ENCODE data around the gene NKX6-2.
A peak's percentile ranks its signal among the peaks of the same experiment; 100 is the strongest.
"Not testable (repeated sequence)": the region's sequence is repeated elsewhere in the genome, so short reads cannot be mapped to it uniquely, and the experiment has no call there.

Gene NKX6-2

DNA sequence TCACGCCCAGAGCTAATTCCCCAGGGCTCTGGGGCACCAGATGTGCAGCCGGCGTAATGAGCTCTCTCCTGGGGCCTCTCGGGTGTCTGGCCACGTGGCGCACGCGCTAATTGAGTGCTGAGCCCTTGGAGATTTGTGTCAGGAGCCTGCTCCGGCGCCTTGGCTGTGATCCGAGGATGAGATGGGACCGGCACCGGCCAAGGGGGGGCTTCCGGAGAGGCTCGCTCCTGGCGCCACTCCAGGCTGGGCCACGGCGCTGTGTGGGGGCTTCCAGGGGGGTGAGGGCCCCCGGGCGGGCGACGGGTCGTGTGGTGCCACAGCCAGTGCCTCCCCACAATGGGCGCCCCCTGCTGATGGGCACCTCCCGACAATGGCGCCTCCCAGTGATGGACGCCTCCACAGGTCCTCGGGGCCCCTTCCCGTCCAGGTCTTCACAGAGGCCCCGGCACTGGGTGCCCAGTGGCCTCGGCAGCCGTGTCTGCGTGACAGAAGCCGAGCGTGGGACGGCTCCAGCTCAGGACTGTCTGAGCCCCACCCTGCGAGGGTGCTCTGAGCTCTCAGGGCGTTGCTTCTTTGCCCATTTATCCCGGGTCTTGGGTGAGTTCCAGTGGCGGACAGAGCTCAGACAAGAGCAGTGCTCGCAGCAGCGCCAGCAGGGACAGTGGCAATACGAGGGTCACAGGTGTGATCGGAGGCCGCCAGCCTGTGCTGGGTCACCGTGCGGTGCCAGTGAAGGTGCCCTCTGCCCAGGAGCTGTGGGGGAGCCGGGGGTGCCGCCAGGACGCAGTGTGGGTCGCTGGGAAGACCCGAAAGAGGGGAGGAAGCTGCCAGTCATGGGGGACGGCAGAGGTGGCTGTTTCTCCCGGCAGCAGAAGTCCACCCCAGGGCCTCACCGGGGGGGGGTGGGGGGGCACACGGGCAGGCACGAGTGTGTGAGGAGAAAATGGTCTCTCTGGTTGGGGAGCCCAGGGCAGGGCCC, 8.2 kb upstream of the NKX6-2 start:
- no peak for DNase-seq

DNA sequence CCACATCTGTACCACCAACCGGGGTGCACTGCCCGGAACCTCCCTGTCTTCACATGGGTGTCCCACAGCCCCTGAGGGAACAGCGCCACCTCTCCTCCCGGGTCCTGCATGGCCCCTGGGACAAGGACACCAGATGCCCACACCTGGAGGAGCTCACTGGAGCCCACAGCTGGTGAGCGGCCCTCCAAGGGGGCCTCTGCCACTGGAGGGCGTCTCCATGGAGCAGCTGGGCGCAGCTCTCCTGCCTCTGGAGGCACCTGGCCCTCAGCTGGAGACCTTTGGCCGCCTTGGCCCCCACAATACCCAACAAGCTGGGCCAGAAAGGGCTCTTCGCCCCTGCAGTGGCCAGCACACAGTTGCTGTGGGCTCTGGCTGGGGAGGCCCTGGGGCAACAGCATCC, 7.3 kb upstream of the NKX6-2 start:
- no peak for DNase-seq

DNA sequence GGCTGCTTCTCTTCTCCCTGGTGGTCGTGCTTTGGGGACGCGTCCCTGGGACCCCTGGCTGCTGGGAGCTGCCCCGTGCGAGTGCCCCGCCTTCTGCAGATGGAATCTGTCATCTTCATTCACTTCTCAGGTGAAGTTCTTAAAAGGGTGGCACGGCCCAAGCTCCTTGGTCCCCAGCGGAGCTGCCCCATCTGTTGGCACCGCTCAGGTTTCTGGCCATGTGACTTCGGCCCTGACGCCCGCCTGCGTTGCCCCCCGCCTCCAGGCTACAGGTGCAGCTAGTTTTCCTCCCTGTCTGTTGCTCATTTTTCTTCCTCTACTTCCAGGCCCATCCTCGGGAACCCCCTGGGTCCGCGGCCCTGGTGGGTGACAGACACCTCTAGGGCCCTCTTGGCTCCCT, 6.8 kb upstream of the NKX6-2 start:
- no peak for DNase-seq

DNA sequence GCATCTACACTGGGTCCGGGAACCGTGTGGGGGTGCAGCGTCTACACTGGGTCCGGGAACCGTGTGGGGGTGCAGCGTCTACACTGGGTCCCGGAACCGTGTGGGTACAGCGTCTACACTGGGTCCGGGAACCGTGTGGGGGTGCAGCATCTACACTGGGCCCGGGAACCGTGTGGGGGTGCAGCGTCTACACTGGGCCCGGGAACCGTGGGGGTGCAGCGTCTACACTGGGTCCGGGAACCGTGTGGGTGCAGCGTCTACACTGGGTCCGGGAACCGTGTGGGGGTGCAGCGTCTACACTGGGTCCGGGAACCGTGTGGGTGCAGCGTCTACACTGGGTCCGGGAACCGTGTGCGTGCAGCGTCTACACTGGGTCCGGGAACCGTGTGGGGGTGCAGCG, 6.2 kb upstream of the NKX6-2 start:
- not testable (repeated sequence) for DNase-seq

- DNase-seq, result no peak
Observed at GRCh38 chr10:132790934-132791829, 5.2 kb upstream of the NKX6-2 start.

- no peak for DNase-seq
Observed at GRCh38 chr10:132790470-132790869, 4.5 kb upstream of the NKX6-2 start.

DNA sequence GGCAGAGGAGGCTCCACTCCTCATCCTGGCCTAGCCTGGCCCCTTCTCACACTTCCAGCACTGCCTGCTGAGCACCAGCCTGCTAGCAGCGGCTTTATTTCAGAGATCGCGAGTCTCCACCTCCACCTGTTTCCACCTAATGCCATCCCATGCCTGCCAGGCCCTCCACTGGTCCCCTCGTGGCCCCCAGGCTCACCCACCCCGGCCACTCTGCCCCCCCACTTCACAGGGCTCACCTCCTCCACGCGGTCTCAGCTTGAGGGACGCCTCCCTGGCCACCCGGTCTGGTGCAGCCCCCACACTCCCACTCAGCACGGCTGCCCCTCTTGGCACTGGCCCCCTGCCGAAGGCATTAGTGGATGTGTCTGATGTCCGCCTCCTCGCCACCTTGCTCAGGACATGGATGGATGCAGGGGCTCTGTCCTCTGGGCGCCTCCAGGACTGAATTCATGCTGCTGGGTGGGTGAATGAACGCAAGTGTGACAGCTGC, 3.8 kb upstream of the NKX6-2 start:
- no peak for DNase-seq

GRCh38 chr10:132788831-132789219, 2.9 kb upstream of the NKX6-2 start:
- no peak for DNase-seq

- peak; percentile 68 for DNase-seq
Observed at GRCh38 chr10:132788180-132788830, 2.4 kb upstream of the NKX6-2 start.

DNA sequence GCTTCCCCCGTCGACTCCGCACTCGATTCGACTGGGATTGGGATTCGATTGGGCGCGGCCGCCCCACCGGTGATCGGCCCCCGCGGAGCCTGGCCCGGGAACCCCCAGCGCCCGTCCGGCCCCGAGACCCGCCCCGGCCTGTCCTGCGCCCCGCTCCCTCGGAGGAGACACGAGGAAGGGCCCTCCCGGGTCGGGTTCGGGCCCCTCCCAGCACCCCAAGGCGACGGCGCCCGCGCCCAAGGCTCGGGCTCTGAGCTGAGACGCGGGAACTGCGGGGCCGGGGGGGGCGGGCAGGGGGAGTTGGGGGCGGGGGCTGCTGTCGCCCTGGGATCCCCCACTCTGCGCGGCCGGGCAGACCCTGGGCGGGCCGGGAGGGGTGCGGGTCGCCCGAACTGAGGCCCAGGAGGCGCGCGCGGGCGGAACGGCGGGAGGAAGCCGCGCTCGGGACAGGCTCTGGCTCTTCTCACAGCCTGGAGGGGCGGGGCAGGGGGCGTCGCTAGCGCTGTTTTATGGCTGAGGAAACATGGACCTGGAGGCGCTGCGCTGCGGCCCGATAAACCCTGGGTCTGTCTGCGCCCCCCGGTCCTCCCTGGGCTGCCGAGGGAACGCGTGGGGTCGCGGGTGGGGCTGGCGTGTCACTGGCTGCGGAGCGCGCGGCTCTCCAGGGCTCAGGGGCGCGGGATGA, 1.7 kb upstream of the NKX6-2 start:
- peak; percentile 82 for DNase-seq

DNA sequence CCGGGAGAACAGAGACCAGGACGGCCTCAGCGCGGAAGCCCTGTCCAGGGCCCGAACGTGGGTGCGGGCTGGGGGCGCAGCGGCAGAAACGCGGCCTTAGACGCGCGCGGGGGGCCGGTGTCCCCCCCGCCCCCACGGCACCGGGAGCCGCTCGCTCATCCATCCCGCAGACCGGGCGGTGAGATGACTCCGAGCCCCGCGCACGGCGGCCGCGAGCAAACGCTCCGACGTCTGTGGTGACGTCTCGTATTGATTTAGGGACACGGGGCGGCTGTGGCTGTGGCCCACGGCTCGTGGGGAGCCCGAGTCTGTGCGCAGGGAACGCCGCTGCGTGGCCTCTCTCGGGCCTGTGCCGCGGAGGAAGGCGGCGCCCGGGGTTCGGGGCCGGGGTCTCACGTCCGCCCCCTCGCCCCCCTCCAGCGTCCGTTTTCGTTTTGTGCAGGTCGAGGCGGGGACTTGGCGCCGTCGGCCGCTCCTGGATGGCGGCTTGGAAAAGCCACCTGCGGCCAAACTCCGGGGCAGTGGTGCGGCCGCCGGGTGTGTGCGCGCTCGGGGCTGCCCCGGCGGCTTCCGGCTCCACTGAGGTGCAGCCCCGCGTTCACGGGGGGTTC, 1.0 kb upstream of the NKX6-2 start:
- no peak for DNase-seq

DNA sequence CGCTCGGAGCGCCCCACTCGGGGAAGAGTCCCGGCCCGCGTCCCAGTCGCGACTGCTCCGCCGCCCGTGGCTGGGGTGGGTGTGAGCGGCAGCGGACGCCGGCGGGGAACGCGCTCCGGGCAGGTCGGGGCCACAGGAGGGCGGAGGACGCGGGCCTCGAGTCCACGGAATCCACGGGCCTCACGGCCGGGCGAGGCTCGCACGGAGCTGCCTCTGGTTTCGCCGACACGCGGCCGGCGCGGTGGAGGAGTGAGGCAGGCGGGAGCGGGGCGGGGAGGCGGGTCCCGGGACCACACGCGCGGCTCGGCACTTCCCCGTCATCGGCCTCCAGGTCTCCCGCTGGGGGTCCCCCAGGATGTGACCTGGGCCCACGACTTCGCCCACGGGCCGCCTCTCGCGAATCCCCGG, 533 bp upstream of the NKX6-2 start:
- no peak for DNase-seq

- DNase-seq, result no peak
Observed at GRCh38 chr10:132784866-132785722, 853 bp downstream of the NKX6-2 start.

DNA sequence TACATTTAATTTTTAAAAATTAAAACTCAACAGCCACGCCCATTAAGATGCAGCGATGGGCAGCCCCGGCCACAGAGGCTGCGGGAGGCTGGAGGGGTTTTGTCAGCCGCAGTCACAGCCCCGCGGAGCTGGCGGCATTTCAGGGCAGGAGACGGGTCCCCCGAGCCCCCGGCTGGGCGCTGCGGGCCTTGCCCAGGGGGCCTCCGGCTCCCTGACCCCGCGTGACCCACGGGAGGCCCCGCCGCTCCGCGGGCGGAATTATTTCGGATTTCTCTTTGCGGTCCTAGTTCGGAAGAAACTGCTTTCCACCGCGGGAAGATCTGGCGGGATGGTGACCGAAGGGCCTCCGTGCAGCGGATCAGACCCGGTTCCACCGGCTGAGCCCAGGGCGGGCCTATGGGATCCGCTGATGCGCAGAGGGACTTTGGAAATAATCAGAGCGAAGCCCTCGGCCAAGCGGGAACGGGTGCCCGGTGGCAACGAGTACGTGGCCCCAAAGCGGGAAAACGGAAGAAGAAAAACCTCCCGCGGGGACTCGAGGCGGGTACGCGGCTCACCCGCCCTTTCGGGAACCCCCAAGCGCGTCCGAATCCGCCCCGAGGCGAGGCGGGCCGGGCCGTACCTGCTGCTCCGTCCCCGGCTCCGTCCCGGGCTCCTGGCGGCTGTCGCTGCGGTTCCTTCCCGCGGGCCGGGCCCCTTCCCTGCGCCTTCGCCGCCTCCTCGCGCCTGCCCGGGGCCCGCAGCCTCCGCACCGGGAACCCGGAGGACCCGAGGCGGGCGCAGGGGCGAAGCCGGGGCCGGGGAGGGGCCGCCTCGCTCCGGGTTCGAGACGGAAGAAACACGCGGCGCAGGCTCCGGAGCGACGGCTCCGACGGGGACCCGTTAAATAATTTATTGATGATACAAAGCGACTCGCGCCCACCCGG, 1.7 kb downstream of the NKX6-2 start:
- DNase-seq, result no peak

- DNase-seq, result no peak
Observed at GRCh38 chr10:132783165-132783939, 2.6 kb downstream of the NKX6-2 start.

- DNase-seq, result no peak
Observed at GRCh38 chr10:132781556-132781955, 4.4 kb downstream of the NKX6-2 start.

DNA sequence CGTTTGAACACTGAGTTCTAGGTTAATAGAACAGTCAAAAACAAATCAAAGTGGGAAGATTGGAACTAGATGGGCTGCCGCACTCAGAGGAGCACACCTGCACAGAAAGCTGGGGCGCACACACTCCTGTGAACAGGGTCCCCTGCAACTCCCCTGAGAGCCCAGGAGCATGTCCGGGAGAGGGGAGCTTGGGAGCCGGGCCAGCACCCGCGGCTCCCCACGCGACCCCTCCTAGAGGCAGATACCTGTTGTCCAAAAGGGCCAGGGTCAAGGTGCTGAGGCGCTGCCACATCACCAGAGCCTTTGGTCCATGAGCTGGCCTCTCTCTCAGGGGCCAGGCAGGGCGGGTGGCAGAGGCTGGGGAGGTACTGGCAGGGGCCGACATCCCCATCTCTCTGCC, 5.6 kb downstream of the NKX6-2 start:
- no peak for DNase-seq

DNA sequence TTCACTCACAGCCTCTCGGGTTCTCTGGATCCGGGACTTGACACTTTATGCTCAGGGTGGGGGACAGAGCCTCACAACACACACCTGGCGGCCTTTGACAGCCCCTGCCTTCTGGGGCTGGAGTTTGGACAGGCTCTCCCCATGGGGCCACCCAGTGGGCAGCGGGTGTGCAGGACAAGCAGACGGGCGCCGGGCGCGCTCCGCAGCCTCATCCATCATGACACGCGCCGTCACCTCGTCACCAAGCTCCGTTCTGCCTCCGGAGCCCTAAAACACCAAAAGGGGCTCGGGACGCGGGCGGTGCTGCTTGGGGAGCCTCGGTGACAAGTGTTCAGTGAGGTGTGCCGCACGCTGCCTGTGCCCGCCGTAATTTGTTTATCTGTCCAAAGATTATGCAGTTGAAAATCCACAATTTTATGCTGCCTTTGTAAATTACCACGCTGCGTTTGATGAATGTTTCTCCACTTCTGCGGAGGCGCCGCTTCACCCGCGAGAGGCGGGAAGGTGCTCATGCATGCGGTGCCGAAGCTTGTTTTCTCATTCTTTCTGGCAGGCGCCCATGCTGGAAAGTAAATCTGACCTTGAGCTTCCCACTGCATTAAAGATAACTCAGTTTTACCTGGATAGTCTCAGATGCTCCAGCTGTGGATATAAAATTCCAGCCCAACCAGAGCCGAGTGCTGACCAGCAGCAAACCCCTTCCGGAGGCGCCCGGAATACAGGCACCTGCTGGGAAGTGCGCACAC, 6.2 kb downstream of the NKX6-2 start:
- no peak for DNase-seq

Data from islet precursor cell (in vitro differentiated cells).